Measurements from ENCODE around the gene G2E3.

- TF ChIP-seq, protein P1, sequence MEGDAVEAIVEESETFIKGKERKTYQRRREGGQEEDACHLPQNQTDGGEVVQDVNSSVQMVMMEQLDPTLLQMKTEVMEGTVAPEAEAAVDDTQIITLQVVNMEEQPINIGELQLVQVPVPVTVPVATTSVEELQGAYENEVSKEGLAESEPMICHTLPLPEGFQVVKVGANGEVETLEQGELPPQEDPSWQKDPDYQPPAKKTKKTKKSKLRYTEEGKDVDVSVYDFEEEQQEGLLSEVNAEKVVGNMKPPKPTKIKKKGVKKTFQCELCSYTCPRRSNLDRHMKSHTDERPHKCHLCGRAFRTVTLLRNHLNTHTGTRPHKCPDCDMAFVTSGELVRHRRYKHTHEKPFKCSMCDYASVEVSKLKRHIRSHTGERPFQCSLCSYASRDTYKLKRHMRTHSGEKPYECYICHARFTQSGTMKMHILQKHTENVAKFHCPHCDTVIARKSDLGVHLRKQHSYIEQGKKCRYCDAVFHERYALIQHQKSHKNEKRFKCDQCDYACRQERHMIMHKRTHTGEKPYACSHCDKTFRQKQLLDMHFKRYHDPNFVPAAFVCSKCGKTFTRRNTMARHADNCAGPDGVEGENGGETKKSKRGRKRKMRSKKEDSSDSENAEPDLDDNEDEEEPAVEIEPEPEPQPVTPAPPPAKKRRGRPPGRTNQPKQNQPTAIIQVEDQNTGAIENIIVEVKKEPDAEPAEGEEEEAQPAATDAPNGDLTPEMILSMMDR (IDR thresholded peaks at IDR 0.05): no peak
- no peak for TF ChIP-seq ZFX (IDR thresholded peaks at IDR 0.05; ENCODE audit: borderline replicate concordance)
Observed at GRCh38 chr14:30614155-30614554, 55.2 kb downstream of the G2E3 start.

All from 22Rv1 (cell line).